Vagina (tissue), 2 donors: ENCODE results near the gene FOSL1. TPM values are rescaled to one million over a fixed set of nuclear protein-coding genes. Genes with fewer than 3 reads are reported as not detected.
A peak's percentile ranks its signal among the peaks of the same experiment; 100 is the strongest.

ENCODE experiments used
- DNase-seq, 2 donors: peaks; one replicate each; pipeline ENCODE4 v3.0.0-alpha.2; 2017; ENCODE audit errors: extremely low spot score in 2 of 2
- H3K27ac ChIP-seq: fragments of 200-600 bp; sonication (generic); one replicate; pipeline ENCODE4 v1.5.1; 2019
- H3K27me3 ChIP-seq: fragments of 200-600 bp; sonication (generic); one replicate; pipeline ENCODE4 v1.5.1; 2019
- H3K36me3 ChIP-seq, 2 donors: fragments of 200-600 bp; sonication (generic); one replicate each; pipeline ENCODE4 v1.5.1; 2017 to 2019
- H3K4me1 ChIP-seq: fragments of 200-600 bp; sonication (generic); one replicate; pipeline ENCODE4 v1.5.1; 2019
- H3K4me3 ChIP-seq, 2 donors: fragments of 200-600 bp; sonication (generic); 1 replicate in 1 of 2; 2 replicates in 1 of 2; pipeline ENCODE4 v1.5.1; 2016 to 2019
- H3K9me3 ChIP-seq: fragments of 200-600 bp; sonication (generic); one replicate; pipeline ENCODE4 v1.5.1; 2019
- CTCF ChIP-seq, 3 experiments: fragments of 450-650 bp in 2 of 3; fragments of 200-600 bp in 1 of 3; sonication (generic) in 1 of 3; IDR thresholded peaks; one replicate each; pipeline ENCODE4 v1.5.1; 2017 to 2019; ENCODE audit warnings: antibody characterized with exemption in 3 of 3, mild to moderate bottlenecking in 2 of 3, moderate library complexity in 2 of 3
- POLR2A ChIP-seq, 2 donors: fragments of 450-650 bp; IDR thresholded peaks; one replicate each; pipeline ENCODE4 v1.6.1; 2017; ENCODE audit warnings: antibody characterized with exemption in 2 of 2, mild to moderate bottlenecking in 2 of 2, moderate library complexity in 2 of 2
- POLR2AphosphoS5 ChIP-seq, 2 donors: sonication (generic); formaldehyde crosslinking; IDR thresholded peaks; one replicate each; pipeline ENCODE4 v1.9.0; 2017; ENCODE audit warnings: antibody characterized with exemption in 2 of 2, mild to moderate bottlenecking in 2 of 2, low read depth in 1 of 2; ENCODE audit not compliant: insufficient read depth in 1 of 2
- intact Hi-C: fragments of 100-400 bp; cut with DNase I; formaldehyde crosslinking; loops from one replicate; pipeline ENCODE4 v1.15.1; 2023
- total RNA-seq: library from RNA; depleted of rRNA; stranded (reverse); fragments of >200 nt; gene quantifications from one replicate; pipeline ENCODE4 v1.2.3, GENCODE V29; 2016

FOSL1 gene
- total RNA-seq, 1 donor from 2014 or later, result 20.9 TPM

GRCh38 chr11:65921033-65921555 lies 20.9 kb upstream of the FOSL1 start:
- Histone ChIP-seq H3K4me1 (peaks cover 41% of the 10 kb centered on the region), H3K9me3 (no peaks in the 10 kb centered on the region)
- TF ChIP-seq POLR2AphosphoS5 (IDR thresholded peaks at IDR 0.05; ENCODE audit: insufficient read depth in 1 of 2, low read depth in 1 of 2), result no peak
- TF ChIP-seq POLR2A (IDR thresholded peaks at IDR 0.05), result no peak
- no peak for TF ChIP-seq CTCF (IDR thresholded peaks at IDR 0.05)

GRCh38 chr11:65920372-65920802 lies 20.2 kb upstream of the FOSL1 start:
- Histone ChIP-seq H3K9me3 (no peaks in the 10 kb centered on the region), H3K27ac (peak overlapping the region; percentile 88), H3K4me3 (peak overlapping the region; percentile 72 to 92), H3K27me3 (no peaks in the 10 kb centered on the region), H3K36me3 (peaks cover 0 to 19% of the 10 kb centered on the region in 2 donors), H3K4me1 (peaks cover 48% of the 10 kb centered on the region)
- TF ChIP-seq CTCF (IDR thresholded peaks at IDR 0.05) (no peak), POLR2A (IDR thresholded peaks at IDR 0.05) (no peak), POLR2AphosphoS5 (IDR thresholded peaks at IDR 0.05; ENCODE audit: insufficient read depth in 1 of 2, low read depth in 1 of 2) (no peak)
- no peak for DNase-seq
- intact Hi-C loops, result loop anchor here (5.0 kb wide), 1 partner anchor 42 kb away; the partner anchor contains the start of gene SART1

More at GRCh38 chr11:65921033-65921555, 20.9 kb upstream of the FOSL1 start:
- Histone ChIP-seq H3K4me3 (peak overlapping the region in 1 of 2 donors; percentile 72), H3K36me3 (peaks cover 0 to 19% of the 10 kb centered on the region in 2 donors), H3K27ac (no peak overlapping the region), H3K27me3 (no peaks in the 10 kb centered on the region)
- intact Hi-C loops, result loop anchor here (5.0 kb wide), 1 partner anchor 41 kb away; the partner anchor contains the start of gene SART1
- DNase-seq, result no peak

GRCh38 chr11:65919573-65920371 lies 19.6 kb upstream of the FOSL1 start:
- Histone ChIP-seq H3K36me3 (peaks cover 0 to 19% of the 10 kb centered on the region in 2 donors), H3K4me1 (peaks cover 54% of the 10 kb centered on the region), H3K27ac (peak overlapping the region; percentile 88), H3K4me3 (peak overlapping the region; percentile 72 to 92), H3K9me3 (no peaks in the 10 kb centered on the region), H3K27me3 (no peaks in the 10 kb centered on the region)
- TF ChIP-seq CTCF (IDR thresholded peaks at IDR 0.05) (no peak), POLR2A (IDR thresholded peaks at IDR 0.05) (no peak), POLR2AphosphoS5 (IDR thresholded peaks at IDR 0.05; ENCODE audit: insufficient read depth in 1 of 2, low read depth in 1 of 2) (no peak)
- intact Hi-C loops, result loop anchor here (2.0 to 5.0 kb wide), 3 partner anchors 29 to 43 kb away; partner anchors contain the start of genes CCDC85B and SART1
- DNase-seq, result no peak

GRCh38 chr11:65919141-65919572 lies 19.0 kb upstream of the FOSL1 start, which contains the start of gene DRAP1:
DRAP1 (plus strand) TSS chr11:65919426; CDS start chr11:65919502, 76 bp downstream.
- intact Hi-C loops, result loop anchor here (2.0 to 5.0 kb wide), 2 partner anchors 28 to 37 kb away; partner anchors contain the start of gene CCDC85B
- peaks cover 0 to 19% of the 10 kb centered on the region in 2 donors for H3K36me3 ChIP-seq
- TF ChIP-seq POLR2A (IDR thresholded peaks at IDR 0.05) (peak in 1 of 2 donors; percentile 89), POLR2AphosphoS5 (IDR thresholded peaks at IDR 0.05; ENCODE audit: insufficient read depth in 1 of 2, low read depth in 1 of 2) (peak; percentile 47), CTCF (IDR thresholded peaks at IDR 0.05) (peak in 1 of 3 experiments; percentile 31)
- H3K9me3 ChIP-seq, result no peaks in the 10 kb centered on the region
- no peaks in the 10 kb centered on the region for H3K27me3 ChIP-seq
- H3K4me3 ChIP-seq, result peak within 1 kb of the TSS; percentile 92
- H3K27ac ChIP-seq, result peak within 1 kb of the TSS; percentile 93
- peaks cover 60% of the 10 kb centered on the region for H3K4me1 ChIP-seq
- DNase-seq, result peak in 1 of 2 donors; percentile 98
